Adrenal gland (tissue), 5 donors: ENCODE data around the gene ANKRD6.

Experiments
- POLR2A ChIP-seq, 2 donors: fragments of 450-650 bp; IDR thresholded peaks; one replicate each; pipeline ENCODE4 v1.6.1; 2017; ENCODE audit warnings: antibody characterized with exemption in 2 of 2, mild to moderate bottlenecking in 2 of 2, moderate library complexity in 1 of 2
- TF ChIP-seq, protein P1 (sequence below), 6 experiments: fragments of 450-650 bp in 4 of 6; fragments of 200-600 bp in 2 of 6; sonication (generic) in 1 of 6; IDR thresholded peaks; 1 replicate in 5 of 6; 2 replicates in 1 of 6; pipeline versions ENCODE4 v1.5.1 to v1.8.0; 2016 to 2021; ENCODE audit warnings: antibody characterized with exemption in 6 of 6, mild to moderate bottlenecking in 2 of 6, moderate library complexity in 1 of 6
- donor health status: DM: no; HTN: no; CAD: no.

- TF ChIP-seq POLR2A (IDR thresholded peaks at IDR 0.05) = no peak
- TF ChIP-seq, protein P1, sequence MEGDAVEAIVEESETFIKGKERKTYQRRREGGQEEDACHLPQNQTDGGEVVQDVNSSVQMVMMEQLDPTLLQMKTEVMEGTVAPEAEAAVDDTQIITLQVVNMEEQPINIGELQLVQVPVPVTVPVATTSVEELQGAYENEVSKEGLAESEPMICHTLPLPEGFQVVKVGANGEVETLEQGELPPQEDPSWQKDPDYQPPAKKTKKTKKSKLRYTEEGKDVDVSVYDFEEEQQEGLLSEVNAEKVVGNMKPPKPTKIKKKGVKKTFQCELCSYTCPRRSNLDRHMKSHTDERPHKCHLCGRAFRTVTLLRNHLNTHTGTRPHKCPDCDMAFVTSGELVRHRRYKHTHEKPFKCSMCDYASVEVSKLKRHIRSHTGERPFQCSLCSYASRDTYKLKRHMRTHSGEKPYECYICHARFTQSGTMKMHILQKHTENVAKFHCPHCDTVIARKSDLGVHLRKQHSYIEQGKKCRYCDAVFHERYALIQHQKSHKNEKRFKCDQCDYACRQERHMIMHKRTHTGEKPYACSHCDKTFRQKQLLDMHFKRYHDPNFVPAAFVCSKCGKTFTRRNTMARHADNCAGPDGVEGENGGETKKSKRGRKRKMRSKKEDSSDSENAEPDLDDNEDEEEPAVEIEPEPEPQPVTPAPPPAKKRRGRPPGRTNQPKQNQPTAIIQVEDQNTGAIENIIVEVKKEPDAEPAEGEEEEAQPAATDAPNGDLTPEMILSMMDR (IDR thresholded peaks at IDR 0.05) = no peak
Observed at GRCh38 chr6:89439014-89439413, 6.1 kb downstream of the ANKRD6 start.
